Fibroblast of peridontal ligament (primary cell): ENCODE measurements around the gene CSNK1G1.
"Not testable (repeated sequence)": the region's sequence is repeated elsewhere in the genome, so short reads cannot be mapped to it uniquely, and the experiment has no call there.

ENCODE experiments used
- DNase-seq: peaks from one replicate; pipeline ENCODE4 v3.0.0-alpha.2; 2010; ENCODE audit errors: extremely low read depth

The CSNK1G1 gene

DNA sequence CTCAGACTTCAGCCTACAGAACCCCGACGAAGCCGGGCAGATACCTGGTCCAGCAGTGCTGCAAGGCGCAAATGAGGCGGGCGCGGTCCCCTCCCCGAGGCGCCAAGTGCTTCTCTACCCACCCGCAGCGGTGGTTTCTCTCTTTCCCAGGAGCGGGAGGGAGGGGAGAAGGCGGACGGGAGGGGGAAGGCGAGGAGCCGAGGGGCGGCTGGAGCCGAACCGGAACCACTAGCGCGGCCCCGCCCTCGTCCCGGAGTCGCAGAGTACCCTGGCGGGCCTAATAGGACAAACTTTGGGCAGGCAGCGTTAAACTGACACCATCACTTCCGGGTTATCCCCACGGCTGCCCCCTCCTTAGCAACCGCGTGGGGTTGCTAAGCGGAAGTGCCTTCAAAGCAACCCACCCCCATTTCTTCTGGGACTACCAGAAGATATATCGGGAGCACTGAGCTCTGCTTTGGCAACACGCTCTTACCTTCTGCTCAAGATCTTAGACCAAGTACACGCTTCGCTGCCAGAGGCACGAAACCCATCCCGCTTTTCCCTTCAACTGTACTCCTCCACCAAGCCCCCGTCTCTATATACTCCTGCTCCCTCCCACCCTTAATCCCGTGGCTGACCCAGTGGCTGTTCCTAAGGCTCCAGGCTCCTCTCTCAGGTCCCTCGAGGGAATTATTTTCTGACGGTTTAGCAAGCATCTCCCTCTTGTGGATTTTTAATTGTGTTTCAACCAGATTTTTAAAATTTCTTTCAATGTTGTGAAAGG is at the start of gene CSNK1G1:
Gene CSNK1G1 (minus strand): TSS at position 230 of the 766 bp plus-strand sequence. CDS start 55,674 bp downstream, outside the sequence.
- peak; percentile 96 for DNase-seq

DNA sequence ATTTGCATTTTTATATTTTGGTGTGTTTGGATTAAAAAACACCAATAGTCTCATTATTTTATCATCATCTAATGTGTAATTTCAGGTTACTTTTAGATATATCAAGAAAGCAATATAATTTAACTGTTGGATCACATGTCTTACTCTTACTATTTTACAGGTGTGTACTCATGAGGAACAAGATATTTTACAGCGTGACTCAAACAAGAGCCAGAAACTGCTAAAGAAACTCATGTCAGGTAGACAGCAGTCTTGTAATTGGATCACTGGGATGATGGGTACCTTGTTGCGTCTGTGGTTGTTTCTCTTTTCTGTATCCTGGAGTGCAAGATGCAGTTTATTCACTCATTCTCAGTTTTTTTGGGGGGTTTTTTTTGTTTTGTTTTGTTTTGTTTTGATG is 44.6 kb upstream of the CSNK1G1 start:
- no peak for DNase-seq

DNA sequence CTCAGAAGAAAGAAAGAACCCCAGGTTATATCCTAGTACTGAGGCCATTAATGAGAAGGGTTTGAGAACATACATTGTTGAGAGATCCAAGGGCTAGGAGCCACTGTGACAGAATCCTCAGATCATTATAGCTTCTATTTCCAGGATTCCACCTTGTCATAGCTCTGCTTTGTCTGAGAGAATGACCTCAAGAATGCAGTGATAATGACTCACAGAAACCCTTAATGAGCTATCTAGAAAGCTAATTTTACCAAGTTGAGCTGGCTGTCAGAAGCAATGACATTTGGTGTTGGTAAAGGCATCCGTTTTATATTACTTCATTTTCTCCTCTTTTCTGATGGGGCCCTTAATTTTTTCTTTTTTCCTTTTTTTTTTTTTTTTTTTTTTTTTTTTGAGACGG is 42.6 kb upstream of the CSNK1G1 start:
- DNase-seq, result no peak

DNA sequence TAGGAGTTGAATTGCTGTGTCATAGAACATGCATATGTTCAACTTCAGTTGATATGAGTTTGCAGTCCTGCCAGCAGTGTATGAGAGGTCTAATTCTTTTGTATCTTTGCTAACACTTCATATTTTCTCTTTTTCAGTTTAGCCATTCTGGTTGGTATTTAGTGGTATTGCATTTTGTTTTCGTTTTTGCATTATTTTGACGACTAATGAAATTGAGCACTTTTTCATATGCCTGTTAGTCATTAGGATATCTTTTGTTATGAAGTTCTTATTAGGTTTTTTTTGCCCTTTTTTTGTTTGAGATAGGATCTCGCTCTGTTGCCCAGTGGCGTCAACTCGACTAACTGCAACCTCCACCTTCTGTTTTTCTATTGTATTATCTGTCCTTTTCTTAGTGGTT is 40.8 kb upstream of the CSNK1G1 start:
- no peak for DNase-seq

DNA sequence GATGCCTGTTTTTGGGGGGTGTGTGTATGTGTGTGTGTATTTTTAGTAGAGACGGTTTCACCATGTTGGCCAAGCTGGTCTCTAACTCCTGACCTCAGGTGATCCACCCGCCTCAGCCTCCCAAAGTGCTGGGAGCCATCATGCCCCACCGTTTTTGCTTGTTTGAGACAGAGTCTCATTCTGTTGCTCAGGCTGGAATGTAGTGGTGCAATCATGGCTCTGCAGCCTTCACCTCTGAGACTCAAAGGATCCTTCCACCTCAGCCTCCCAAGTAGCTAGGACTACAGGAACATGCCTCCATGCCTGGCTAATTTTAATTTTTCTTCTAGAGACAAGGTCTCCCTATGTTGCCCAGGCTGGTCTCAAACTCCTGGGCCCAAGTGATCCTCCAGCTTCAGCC is 36.5 kb upstream of the CSNK1G1 start:
- not testable (repeated sequence) for DNase-seq

DNA sequence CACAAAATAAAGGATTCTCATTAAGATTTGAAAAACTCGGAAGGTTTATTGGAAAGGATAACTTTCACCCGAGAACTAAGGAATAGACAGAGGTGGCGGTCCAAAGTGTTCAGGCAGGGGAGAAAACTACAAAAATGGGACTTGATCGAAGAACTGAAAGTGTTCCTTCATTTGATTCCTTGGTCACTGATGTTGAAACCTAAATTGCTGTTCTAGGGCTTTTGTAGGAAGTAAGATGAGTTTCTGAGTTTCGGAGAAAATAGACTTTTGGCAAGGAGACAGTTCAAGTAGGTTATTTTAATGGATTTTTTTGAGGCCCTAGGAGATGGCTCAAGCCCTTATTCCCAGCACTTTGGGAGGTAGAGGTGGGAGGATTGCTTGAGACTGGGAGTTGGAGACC is 33.1 kb upstream of the CSNK1G1 start:
- no peak for DNase-seq

DNA sequence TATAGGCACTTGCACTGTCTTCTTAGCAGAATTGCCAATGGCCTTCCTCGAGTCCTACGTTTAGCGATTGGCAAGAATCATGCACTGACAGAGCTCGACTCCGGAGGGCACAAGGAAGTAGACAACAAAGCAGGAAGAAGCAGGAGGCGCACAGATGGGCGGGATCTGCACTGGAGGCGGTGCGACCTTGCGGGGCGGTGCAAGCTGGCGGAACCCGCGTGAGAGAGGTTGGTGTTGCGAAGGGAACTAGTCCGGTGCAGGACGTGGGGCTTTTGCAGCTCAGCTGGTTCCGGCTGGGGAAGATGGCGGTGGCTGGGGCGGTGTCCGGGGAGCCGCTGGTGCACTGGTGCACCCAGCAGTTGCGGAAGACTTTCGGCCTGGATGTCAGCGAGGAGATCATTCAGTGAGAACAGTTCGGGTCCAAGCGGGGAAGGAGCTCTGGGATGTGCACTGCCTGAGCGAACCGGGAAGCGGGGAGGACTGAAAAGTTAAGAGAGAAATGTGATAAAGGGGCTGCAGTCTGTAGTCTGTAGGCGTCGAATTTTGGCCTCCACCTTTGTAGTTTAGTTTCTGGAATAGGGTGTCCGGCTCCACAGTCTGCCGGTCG is 31.7 kb upstream of the CSNK1G1 start, which contains the start of gene TRIP4:
Gene TRIP4 (plus strand): TSS at position 275 of the 607 bp plus-strand sequence. CDS start 28 bp downstream, at position 303.
- peak; percentile 97 for DNase-seq

DNA sequence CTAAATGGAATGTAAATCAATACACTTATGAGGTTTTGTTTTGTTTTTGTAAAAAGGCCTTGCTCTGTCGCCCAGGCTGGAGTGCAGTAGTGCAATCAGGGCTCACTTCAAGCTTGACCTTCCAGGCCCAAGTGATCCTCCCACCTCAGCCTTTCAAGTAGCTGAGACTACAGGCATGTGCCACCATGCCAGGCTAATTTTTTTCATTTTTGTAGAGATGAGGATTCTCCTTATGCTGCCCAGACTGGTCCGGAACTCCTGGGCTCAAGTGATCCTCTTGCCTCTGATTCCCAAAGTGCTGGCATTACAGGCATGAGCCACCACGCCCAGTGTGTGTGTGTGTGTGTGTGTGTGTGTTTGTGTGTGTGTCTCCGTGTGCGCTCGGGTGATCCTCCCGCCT is 30.3 kb upstream of the CSNK1G1 start:
- no peak for DNase-seq

DNA sequence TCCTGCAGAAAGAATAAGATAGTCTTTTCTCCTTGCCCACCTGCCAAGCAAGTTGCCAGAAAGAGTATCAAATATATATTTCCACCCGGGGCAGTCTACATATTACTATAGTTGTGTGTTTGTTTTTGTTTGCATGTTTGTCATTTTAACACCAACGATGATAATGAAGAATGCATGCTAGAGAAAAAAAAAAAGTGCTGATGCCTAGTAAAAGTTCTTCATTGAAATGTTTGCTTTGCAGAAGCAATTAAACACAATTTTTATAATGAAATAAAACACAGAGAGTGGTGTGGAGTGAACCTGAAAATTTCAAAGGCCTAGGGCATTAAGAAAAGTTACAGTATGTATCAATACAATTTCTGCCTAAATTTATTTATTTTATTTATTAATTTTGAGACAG is 27.8 kb upstream of the CSNK1G1 start:
- DNase-seq, result no peak

DNA sequence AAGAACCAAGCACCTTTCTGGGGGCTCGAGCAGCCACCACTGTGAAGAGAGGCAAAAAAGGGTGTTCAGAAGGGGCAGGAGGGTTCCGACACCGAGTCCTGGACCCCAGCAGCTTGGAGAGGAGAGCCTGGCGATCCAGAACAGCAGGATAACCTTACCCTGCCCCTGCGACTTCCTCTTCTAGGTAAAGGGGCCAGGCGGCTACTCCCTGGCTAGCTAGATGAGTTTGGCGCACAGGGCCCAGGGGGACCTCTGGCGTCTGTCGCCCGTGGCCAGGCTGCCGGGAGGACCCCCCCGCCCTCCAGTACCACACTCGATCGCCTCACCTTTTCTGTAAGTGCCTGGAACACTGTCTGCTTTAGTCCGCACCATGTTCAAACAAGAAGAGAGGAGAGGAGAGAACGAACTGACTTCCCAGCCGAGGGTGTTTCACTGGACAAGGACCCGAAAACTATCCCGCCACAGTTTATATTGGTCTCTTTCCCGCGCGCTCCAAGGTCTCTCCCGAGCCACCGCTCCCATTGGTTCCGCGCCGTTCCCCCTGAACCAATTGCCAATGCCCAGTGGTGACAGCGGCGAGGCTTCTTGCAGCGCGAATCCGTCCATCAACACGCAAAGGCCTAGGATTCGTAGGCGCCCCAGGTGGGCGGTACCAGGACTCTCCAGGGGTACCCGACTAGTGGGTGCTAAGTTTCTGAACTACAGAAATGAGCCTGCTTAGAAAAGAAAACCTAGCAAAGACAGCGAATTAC is 25.2 kb upstream of the CSNK1G1 start, which contains the start of gene PCLAF:
Gene PCLAF (minus strand): TSS at position 442 of the 752 bp plus-strand sequence. CDS start 70 bp downstream, at position 372.
- DNase-seq, result peak; percentile 93

DNA sequence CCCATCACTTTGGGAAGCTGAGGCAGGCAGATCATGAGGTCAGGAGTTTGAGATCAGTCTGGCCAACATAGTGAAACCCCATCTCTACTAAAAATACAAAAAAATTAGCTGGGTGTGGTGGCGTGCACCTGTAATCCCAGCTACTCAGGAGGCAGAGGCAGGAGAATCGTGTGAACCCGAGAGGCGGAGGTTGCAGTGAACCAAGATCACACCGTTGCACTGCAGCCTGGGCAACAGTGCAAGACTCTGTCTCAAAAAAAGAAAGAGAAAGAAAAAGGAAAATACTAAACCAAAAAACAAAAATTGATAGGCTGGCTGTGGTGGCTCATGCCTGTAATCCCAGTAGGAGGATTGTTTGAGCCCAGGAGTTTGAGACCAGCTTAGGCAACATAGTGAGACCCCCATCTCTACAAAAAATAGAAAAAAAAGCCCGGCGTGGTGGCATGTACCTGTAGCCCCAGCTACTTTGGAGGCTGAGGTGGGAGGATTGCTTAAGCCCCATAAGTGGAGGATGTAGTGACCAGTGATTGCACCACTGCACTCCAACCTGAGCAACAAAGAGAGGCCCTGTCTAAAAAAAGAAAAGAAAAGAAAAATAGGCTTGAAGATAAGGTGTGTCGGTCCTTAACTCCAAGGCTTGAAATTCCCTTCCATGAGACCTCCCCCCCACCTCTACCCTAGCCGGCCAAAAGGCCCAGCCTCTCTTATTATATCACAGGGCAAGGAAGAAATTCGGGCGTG is 24.3 kb upstream of the CSNK1G1 start:
- not testable (repeated sequence) for DNase-seq

DNA sequence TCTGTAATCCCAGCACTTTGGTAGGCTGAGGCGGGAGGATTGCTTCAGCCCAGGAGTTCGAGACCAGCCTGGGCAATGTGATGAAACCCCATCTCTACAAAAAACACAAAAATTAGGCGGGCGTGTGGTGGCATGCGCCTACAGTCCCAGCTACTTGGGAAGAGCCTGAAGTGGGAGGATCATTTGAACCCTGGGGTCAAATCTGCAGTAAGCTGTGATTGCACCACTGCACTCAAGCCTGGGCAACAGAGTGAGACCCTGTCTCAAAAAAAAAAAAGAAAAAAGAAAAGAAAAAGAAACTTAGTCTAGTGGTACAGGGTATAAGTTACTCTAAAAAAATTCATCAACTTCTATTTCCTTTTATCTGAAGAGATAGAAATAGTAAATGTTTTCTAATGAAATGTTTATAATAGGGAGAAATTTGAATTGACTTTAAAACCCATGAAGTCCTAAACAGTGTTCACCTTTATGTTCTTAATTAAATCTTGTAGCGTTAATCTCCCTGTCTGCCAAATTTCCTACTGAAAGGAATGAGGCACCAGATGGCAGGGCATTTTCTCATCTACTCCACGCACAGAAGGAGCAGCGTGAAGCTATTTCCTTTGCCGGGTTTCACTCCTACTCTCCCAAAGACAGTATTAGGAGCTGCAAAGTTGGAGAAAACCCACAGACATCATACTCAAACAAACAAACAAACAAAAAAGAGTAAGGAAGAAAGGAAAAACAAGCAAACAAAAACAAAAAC is 23.4 kb upstream of the CSNK1G1 start:
- peak; percentile 44 for DNase-seq

DNA sequence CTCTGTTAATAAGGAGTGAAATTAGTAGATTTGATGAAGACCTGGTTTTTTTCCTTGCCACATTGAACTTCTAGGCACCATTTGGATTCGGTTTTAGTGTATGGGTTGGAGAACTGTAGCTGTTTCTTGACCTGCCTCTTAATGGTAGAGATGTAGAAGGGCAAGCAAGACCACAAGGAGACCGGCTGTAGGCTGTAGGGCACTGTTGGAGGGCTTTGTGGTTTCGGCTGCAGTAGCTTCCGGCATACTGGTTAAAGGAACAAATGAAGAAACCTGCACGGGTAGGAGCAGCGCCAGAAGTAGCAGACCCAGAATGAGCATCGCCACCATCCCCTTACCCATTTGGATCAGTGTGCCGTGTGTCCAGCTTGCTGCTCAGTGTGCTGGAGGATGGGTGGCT is 17.4 kb upstream of the CSNK1G1 start:
- DNase-seq, result no peak

DNA sequence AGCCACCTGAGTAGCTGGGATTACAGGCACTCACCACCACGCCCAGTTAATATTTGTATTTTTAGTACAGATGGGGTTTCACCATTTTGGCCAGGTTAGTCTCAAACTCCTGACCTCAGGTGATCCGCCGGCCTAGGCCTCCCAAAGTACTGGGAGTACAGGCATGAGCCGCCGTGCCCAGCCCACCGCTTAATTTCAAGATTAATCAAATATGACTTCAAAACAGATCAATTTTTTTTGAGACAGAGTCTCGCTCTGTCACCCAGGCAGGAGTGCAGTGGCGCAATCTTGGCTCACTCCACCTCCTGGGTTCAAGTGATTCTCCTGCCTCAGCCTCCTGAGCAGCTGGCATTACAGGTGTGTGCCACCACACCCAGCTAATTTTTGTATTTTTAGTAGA is 15.4 kb upstream of the CSNK1G1 start:
- DNase-seq, result not testable (repeated sequence)

DNA sequence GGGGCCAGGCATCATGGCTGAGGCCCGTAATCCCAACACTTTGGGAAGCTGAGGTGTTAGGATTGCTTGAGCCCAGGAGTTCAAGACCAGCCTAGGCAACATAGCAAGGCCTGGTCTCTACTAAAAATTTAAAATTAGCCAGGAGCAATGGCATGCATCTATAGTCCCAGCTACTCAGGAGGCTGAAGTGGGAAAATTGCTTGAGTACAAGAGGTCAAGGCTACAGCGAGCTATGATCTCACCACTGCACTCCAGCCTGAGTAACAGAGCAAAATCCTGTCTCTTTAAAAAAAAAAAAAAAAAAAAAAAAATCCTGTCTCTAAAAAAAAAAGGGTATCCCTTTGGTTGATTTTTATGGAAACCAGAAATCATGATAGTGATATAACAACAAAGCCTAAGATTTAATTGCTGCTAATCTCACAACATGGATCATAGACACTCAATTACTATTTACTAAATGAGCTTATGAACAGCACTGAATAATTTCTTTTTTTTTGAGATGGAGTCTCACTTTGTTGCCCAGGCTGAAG is 13.2 kb upstream of the CSNK1G1 start:
- DNase-seq, result no peak

DNA sequence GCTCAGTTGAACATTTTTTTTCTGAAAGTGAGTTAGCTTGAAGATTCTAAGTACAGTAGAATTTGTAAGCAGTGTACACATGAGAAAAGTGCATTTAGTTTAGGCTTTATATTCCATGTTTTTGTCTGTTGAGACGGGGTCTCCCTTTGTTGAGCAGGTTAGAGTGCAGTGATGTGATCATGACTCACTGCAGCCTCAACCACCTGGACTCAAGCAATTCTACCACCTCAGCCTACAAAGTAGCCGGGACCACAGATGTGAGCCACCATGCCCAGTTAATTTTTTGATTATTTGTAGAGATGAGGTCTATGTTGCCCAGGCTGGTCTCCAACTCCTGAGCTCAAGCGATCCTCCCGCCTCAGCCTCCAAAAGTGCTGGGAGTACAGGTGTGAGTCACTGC is 5.3 kb upstream of the CSNK1G1 start:
- DNase-seq, result no peak

DNA sequence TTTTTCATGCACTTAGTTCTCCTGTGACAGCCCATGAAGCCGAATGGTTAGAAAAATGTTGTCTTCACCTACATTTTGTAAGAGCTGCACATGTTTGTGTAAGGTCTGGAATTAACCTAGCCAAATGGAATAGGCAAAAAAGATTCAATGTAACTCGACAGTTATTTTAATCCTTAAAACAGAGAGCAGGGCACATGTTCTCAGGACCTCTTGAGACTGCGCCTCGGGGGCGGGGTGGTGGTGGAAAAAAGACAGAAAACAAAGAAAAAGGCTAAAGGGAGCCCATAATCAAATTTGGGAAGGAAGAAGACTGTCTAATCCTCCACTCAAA is 702 bp upstream of the CSNK1G1 start:
- DNase-seq, result no peak

DNA sequence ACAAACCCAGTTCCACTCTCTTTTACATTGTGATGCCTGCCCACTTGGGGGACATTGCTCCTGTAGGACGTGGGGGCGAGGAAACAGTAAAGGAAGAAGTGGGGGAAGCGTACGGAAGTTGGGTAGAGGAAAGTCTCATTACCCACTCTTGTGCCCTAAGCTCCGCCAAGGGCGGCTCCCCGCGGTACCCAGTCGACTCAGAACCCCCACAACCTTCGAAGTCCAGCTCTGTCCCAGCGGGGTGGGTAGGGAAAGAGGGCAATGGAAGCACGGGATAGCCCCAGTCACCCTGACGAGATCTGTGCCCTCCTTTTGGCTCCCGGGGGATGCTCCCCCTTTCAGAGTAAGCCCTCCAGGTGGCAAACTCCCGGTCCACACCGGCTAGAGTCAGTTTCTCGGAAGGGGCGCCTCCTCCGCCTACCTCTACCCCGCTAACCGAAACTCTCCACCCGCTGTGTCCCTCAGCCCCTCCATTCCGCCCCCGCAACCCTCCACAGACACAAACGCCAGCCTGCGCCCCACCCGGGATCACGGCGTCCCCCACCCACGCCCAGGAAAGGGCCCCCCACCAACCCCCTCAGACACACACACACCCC is 527 bp downstream of the CSNK1G1 start:
- DNase-seq, result no peak

DNA sequence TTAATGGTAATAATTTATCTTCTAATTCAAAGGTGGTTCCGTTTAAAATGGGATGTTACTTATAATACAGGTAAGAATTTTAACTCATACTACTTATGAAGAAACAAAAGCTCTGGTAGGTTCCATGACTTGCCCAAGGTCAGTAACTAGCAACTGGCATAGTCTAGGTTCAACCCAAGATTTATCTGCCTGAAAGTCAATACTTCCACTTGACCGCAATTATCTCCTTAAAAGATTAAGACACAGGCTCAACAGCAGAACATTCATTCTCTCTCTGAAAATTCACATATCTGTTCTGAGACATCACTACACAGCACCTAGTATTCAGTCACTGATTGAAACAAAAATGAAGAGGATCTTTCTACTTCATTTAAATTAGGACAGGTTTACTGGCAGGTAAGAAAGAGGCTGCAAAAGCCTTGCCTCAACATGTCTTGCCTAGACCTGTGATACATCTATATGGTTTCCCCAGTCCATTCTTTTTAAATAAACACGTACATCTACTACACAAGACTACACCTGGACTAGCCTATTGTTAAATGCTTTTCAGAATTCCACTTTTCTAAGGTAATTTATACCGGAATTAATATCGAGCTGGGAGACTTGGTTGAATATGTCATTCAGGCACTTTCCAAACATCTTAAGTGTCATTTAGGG is 1.2 kb downstream of the CSNK1G1 start:
- no peak for DNase-seq

DNA sequence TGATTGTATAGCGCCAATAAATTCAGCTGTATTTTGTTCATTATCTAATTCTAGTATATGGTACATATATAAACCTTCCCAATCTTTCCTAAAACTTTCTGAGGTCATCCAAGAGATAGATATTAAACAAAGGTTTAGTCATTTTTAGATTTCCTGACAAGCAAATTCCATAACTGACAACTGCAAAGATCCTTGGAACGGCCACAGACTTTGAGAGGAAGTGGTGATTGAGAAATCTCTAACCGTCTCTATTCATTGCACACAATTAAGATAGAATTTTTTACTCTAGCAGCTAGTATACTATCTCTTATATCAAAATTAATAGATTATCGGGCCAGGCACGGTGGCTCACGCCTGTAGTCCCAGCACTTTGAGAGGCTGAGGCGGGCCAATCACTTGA is 4.7 kb downstream of the CSNK1G1 start:
- DNase-seq, result no peak
